Osteocyte (in vitro differentiated cells): ENCODE measurements around the gene SINHCAF. TPM values are rescaled to one million over a fixed set of nuclear protein-coding genes. Genes with fewer than 3 reads are reported as not detected.
"Not testable (repeated sequence)": the region's sequence is repeated elsewhere in the genome, so short reads cannot be mapped to it uniquely, and the experiment has no call there.

ENCODE experiments used
- DNase-seq: peaks from one replicate; pipeline ENCODE4 v3.0.0; 2021; ENCODE audit warnings: mixed read lengths; ENCODE audit not compliant: unreplicated experiment; ENCODE audit errors: extremely low spot score
- H3K27ac Mint-ChIP-seq: one replicate; pipeline ENCODE4 v1.8.0; 2021; ENCODE audit warnings: mild to moderate bottlenecking, mixed read lengths; ENCODE audit not compliant: unreplicated experiment
- H3K27me3 Mint-ChIP-seq: one replicate; pipeline ENCODE4 v1.8.0; 2021; ENCODE audit warnings: mixed read lengths; ENCODE audit not compliant: unreplicated experiment
- H3K36me3 Mint-ChIP-seq: one replicate; pipeline ENCODE4 v1.8.0; 2021; ENCODE audit warnings: mixed read lengths; ENCODE audit not compliant: unreplicated experiment
- H3K4me1 Mint-ChIP-seq: one replicate; pipeline ENCODE4 v1.8.0; 2021; ENCODE audit warnings: mixed read lengths; ENCODE audit not compliant: unreplicated experiment
- H3K4me3 Mint-ChIP-seq: one replicate; pipeline ENCODE4 v1.8.0; 2021; ENCODE audit warnings: mild to moderate bottlenecking, moderate library complexity, mixed read lengths; ENCODE audit not compliant: unreplicated experiment
- H3K9me3 Mint-ChIP-seq: one replicate; pipeline ENCODE4 v1.8.0; 2021; ENCODE audit warnings: mixed read lengths; ENCODE audit not compliant: unreplicated experiment
- total RNA-seq: library from RNA; stranded (reverse); gene quantifications from 2 replicates; pipeline ENCODE4 v1.2.1, GENCODE V29; 2021
- TF ChIP-seq, protein P1 (sequence below): fragments of 200-600 bp; sonication (generic); IDR thresholded peaks from 2 replicates; pipeline ENCODE4 v1.5.0; 2021; ENCODE audit warnings: antibody characterized with exemption, mild to moderate bottlenecking, moderate library complexity

The SINHCAF gene
- total RNA-seq, 1 donor from 2014 or later: 41.1 TPM

DNA sequence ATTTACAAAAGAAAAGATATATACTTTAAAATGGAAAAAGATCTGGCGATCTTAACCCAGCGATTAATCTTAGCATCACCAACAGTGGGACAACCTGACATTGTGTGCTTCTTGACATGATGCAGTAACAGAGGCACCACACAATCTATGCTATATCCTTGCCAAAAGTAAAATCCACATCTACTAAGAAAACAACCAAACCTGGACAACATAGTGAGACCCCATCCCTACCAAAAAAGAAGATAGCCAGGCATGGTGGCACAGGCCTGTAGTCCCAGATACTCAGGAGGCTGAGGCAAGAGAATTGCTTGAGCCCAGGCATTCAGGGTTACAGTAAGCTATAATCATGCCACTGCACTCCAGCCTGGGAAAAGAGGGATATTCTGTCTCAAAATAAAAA lies 50.5 kb downstream of the SINHCAF start:
- H3K27me3 Mint-ChIP-seq: no peaks in the 10 kb centered on the region
- no peak for DNase-seq
- H3K36me3 Mint-ChIP-seq: peaks cover 11% of the 10 kb centered on the region
- TF ChIP-seq, protein P1, sequence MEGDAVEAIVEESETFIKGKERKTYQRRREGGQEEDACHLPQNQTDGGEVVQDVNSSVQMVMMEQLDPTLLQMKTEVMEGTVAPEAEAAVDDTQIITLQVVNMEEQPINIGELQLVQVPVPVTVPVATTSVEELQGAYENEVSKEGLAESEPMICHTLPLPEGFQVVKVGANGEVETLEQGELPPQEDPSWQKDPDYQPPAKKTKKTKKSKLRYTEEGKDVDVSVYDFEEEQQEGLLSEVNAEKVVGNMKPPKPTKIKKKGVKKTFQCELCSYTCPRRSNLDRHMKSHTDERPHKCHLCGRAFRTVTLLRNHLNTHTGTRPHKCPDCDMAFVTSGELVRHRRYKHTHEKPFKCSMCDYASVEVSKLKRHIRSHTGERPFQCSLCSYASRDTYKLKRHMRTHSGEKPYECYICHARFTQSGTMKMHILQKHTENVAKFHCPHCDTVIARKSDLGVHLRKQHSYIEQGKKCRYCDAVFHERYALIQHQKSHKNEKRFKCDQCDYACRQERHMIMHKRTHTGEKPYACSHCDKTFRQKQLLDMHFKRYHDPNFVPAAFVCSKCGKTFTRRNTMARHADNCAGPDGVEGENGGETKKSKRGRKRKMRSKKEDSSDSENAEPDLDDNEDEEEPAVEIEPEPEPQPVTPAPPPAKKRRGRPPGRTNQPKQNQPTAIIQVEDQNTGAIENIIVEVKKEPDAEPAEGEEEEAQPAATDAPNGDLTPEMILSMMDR: no peak
- H3K4me3 Mint-ChIP-seq: no peak overlapping the region
- no peaks in the 10 kb centered on the region for H3K4me1 Mint-ChIP-seq
- H3K9me3 Mint-ChIP-seq: no peaks in the 10 kb centered on the region
- H3K27ac Mint-ChIP-seq: no peak overlapping the region

- Mint-ChIP-seq H3K36me3 (peaks cover 5% of the 10 kb centered on the region), H3K27me3 (no peaks in the 10 kb centered on the region), H3K9me3 (no peaks in the 10 kb centered on the region), H3K4me3 (no peak overlapping the region), H3K4me1 (no peaks in the 10 kb centered on the region), H3K27ac (no peak overlapping the region)
- DNase-seq: no peak
- TF ChIP-seq, protein P1: no peak
These were observed 51.2 kb downstream of the SINHCAF start for GRCh38 chr12:31274520-31275300.

- not testable (repeated sequence) for H3K27me3 Mint-ChIP-seq, H3K27ac Mint-ChIP-seq, H3K4me1 Mint-ChIP-seq, DNase-seq, H3K9me3 Mint-ChIP-seq, H3K36me3 Mint-ChIP-seq, H3K4me3 Mint-ChIP-seq
These were observed 52.2 kb downstream of the SINHCAF start for GRCh38 chr12:31273794-31274193.

DNA sequence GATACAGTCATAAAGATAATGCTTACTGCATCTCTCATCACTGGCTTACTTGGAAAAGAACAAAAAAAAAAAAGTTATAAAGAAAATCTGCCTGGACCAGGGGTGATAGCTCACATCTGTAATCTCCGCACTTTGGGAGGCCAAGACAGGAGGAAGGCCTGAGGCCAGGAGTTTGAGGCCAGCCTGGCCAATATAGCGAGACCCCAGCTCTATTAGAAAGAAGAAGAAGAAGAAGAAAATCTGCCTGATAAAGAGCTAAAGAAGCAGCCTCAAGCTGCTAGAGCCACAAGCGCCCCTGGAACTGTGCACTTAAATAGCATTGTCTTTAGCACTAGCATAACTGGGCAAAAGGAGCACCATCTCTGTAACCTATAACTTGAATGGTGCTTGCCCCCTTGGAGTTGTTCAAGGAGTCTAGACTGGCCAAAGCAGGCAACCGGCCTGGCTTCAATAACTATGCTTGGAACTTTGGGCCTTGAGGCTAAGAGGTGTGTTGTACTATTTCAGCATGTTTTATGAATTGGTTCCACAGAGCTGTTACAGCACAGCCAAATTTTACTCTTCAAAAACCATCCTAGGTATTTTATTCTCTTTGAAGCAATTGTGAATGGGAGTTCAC lies 53.2 kb downstream of the SINHCAF start:
- peaks cover 5% of the 10 kb centered on the region for H3K36me3 Mint-ChIP-seq
- no peak for DNase-seq
- TF ChIP-seq, protein P1: no peak
- H3K27ac Mint-ChIP-seq: no peak overlapping the region
- no peak overlapping the region for H3K4me3 Mint-ChIP-seq
- H3K9me3 Mint-ChIP-seq: no peaks in the 10 kb centered on the region
- H3K4me1 Mint-ChIP-seq: no peaks in the 10 kb centered on the region
- H3K27me3 Mint-ChIP-seq: no peaks in the 10 kb centered on the region

DNA sequence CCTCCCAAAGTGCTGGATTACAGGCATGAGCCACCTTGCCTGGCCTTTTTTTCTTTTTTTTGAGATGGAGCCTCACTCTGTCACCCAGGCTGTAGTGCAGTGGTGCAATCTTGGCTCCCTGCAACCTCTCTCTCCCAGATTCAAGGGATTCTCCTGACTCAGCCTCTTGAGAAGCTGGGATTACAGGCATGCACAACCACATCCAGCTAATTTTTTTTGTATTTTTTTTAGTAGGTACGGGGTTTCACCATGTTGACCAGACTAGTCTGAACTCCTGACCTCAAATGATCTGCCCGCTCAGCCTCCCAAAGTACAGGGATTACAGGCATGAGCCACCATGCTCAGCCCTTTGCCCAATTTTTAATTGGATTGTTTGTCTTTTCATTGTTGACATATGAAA lies 58.0 kb downstream of the SINHCAF start:
- DNase-seq: no peak
- no peak overlapping the region for H3K27ac Mint-ChIP-seq
- no peaks in the 10 kb centered on the region for H3K4me1 Mint-ChIP-seq
- H3K36me3 Mint-ChIP-seq: no peaks in the 10 kb centered on the region
- TF ChIP-seq, protein P1: no peak
- H3K9me3 Mint-ChIP-seq: no peaks in the 10 kb centered on the region
- H3K4me3 Mint-ChIP-seq: no peak overlapping the region
- H3K27me3 Mint-ChIP-seq: no peaks in the 10 kb centered on the region
